Stimulated activated CD4-positive, alpha-beta T cell treated with anti-CD3 and anti-CD28 coated beads, TNF-alpha, amount 100 ng/mL, for 48 hours (primary cell): Measurements from ENCODE around the gene PRDM16.

Experiments
- DNase-seq, 3 donors: peaks; one replicate each; pipeline ENCODE4 v3.0.0-alpha.2; 2020; ENCODE audit warnings: low read depth in 3 of 3

PRDM16 gene

DNA sequence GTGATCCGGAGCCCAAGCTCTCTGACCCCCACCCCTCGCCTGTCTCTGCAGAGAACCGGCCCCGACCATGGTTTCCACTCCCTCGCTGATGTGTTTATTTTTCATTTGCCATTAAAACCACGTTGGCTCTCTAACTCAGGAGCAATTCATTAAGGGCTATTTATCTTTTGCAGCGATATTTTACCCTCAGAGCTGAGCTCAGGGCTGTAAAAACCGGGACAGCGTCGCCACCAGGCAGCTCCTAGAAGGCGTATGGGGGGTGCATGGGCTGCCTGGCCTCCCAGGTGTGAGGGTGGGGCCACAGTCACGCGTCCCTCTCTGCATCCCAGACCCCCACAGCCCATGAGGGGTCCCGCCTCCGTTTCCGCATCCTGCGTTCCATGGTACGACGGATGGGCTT lies 71.4 kb downstream of the PRDM16 start:
- DNase-seq = no peak

DNA sequence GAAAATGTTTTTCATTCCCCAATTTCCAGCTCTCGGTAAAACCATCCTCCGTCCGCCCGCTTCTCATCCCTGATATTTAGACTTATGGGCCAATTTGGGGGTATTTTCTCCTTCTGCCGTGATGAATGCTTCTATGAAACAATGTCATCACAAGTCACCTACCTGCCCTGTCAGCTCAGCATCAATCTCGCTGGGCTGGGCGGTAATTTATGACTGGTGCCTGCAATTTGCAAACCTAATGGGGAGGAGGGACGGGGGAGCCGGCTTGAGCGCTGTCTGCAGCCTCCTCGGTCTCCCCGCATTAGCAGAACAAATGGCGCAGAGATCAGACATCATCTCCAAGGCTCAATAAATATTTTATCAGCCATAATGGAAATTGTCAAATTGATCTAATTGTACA lies 72.1 kb downstream of the PRDM16 start:
- DNase-seq = no peak

DNA sequence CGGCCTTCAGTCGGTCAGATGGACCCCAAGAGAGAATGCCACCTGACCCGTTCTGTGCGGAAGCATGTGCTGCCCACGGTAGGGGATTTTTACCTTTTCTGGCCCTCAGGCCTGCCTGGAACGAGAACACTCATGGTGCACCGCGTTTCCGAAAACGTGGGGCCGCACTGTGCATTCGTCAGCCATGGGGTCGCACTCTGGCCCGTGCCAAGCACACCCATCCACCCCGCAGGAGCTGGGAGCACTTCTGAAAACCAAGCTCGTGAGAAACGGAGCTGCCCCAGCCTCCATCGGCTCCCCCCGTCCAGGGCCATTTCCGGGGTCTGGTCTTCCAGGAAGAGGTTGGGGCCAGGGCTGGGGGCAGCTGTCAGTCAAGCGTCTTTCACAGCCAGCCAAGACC lies 72.8 kb downstream of the PRDM16 start:
- no peak for DNase-seq

DNA sequence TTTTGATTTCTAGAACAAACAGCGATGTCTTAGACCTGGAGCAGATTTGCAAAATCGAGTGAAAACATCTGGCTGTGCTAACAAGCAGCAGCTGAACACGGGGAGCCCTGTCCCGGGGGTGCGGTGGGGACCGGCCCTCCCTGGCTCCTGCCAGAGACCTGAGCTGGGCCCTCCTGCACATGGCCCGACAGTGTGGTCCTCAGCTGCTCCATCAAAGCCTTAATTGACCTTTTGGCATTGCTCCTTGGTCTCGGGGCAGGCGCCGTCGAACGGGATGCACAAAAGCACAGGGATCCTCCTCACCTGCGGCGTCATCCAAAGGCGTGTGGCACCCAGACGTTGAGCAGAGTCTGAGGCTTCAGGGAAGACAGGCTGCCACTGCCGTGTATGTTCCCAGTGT lies 73.2 kb downstream of the PRDM16 start:
- DNase-seq = no peak

DNA sequence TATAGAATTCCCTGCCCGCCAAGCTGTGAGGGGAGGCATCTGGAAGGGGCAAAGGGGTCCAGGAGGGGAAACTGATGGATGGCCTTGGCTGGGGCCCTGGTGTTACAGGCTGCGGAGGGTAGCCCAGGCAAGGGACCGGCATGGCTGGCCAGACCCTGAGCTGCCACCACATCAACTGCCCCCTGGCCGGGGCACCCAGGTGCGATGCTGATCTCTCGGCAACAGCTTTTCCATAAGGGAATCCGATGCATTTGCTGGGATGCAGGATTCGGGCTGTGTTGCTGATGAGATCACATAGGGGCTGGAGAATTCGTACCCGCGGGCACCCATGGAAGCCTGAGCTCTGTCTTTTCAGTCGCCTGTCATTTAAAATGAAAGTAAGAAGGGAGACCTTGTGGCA lies 73.7 kb downstream of the PRDM16 start:
- no peak for DNase-seq

DNA sequence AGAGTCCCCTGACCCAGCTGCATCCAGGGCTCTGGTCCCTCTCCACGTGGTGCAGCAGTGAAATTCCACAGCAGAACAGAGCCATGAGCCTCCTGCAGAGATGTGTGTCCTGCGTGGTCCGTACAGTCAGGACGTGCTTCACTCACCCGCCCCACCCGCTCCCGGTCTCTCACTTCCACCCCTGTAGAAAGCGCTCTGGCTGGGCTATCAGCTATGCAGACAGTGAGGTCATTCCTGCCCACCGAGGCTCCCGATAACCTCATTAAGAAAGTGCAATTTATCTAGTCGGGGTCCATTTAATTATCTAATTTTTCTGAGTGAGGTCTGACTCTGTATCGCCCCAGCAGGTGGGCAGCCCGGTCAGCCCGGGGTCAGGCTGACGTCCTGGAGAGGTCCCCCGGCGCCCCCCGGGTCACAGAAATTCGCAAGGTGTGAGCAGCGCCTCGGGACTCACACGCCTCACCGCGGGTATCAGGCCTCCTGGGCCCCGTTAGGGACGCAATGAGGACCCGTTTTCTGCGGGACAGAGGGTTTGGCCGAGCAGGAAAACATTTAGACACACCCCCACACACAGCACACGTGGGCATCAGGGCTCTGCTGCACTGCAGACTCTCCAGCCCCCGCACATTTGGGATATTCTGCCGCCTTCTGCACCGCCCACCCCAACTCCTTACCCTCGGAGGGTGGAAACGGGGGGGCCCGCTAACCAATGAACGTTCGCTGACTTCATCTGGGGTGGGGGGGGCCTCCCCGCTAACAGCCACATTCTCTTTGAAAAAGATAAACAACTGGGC lies 76.7 kb downstream of the PRDM16 start:
- no peak for DNase-seq

DNA sequence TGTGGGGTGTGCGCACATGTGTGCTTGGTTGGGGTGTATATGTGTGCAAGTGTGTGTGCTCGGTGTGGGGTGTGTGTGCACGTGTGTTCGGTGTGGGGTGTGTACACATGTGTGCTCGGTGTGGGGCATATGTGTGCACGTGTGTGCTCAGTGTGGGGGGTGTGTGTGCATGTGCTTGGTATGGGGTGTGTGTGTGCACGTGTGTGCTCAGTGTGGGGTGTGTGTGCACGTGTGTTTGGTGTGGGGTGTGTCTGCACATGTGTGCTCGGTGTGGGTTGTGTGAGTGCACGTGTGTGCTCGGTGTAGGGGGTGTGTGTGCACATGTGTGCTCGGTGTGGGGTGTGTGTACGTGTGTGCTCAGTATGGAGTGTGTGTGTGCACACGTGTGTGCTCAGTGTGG lies 77.5 kb downstream of the PRDM16 start:
- no peak for DNase-seq

DNA sequence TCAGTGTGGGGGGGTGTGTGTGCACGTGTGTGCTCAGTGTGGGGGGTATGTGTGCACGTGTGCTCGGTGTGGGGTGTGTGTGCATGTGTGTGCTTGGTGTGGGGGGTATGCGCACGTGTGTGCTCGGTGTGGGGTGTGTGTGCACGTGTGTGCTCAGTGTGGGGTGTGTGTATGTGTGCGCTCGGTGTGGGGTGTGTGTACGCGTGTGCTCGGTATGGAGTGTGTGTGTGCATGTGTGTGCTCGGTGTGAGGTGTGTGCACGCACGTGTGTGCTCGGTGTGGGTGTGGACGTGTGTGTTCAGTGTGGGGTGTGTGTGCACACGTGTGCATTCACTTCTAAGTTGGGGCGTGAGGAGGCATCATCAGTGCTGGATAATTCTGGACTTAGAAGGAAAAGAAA lies 77.9 kb downstream of the PRDM16 start:
- no peak for DNase-seq

DNA sequence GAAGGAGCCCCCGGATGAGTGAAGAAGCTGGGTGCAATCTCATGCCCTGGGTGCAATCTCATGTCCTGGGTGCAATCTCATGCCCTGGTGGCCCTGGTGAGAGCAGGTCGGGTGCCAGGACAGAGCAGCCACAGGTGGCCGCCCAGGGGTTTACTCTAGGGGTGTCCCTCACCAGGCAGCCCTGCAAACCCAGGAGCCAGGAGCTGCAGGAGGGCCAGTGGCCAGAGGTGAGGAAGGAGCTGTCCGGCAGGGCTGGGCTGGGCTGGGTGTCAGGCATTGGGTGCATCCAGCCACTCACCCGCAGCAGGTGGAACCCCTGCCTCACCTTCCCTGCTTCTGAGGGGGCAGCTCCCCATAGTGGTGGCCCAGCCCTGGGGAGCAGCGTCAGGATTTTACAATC lies 79.2 kb downstream of the PRDM16 start:
- no peak for DNase-seq

DNA sequence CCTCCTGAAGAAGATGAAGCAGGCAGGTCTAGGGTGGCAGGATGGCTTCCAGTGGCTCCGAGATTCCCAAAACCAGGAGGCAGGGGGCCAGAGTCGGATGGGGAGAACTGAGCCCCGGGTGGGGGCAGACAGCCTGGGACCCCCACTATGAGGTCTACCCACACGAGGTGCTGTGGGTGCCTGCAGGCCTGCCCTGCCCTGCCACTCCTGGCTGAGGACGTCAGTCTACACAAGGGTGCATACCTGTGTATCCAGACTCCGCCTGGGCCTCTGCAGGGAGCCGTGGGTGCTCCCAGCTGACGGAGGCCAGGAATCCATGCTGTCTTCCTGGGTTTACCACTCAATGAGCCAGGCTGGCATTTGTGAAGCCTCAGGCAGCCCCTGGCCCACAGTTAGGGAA lies 80.3 kb downstream of the PRDM16 start:
- DNase-seq = no peak

DNA sequence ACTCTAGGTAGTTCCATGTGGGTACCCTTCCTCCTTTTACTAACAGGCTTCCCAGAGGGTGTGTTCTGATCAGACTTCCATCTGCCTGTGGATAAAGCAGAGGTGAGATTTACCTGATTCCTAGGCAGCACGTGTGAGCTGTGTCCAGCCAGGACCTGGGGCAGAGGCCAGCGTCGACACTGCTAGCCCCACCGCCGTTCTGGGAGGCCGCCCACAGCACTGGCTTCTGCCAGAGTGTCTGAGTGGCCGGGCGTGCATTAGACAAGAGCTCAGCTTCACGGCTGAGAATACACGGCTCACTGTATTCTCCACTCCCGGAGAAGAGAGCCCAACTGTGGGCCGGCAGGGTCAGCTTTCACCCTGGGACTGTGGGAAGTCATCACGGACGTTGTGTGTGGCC lies 82.5 kb downstream of the PRDM16 start:
- DNase-seq = no peak

DNA sequence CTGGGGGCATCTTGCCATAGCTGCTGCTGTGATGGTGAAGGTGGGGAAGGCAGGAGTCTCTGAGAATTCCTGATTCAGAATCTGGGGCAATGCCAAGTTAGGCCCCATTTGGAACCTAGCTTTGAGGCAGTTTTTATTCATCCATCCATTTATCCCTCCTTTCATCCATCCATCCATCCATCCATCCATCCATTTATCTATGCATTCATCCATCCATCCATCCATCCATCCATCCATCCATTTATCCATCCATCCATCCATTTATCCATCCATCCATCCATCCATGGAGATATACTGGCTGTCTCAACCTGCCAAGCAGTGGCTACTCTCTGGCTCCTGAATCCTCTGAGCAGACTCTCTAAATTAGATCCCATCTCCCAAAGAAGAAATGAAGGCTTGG lies 83.1 kb downstream of the PRDM16 start:
- no peak for DNase-seq

DNA sequence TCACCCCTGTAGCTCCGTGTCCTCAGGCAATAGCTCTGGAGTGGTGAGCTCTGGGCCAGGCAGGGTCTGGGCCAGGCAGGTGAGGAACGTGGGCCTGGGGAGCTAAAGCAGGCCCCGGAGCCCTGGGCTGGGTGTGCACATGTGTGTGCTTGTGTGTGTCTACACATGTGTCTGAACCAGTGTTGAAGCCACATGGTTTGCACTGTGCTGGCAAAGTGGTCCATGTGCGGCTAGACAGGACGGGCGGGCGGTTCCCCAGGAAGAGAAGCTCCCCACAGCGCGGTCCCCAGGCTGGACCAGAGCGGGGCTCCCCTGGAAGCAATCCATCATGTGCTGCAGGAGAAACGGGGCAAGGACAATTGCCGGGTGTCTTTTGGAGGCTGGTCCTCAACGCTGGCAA lies 84.2 kb downstream of the PRDM16 start:
- no peak for DNase-seq

DNA sequence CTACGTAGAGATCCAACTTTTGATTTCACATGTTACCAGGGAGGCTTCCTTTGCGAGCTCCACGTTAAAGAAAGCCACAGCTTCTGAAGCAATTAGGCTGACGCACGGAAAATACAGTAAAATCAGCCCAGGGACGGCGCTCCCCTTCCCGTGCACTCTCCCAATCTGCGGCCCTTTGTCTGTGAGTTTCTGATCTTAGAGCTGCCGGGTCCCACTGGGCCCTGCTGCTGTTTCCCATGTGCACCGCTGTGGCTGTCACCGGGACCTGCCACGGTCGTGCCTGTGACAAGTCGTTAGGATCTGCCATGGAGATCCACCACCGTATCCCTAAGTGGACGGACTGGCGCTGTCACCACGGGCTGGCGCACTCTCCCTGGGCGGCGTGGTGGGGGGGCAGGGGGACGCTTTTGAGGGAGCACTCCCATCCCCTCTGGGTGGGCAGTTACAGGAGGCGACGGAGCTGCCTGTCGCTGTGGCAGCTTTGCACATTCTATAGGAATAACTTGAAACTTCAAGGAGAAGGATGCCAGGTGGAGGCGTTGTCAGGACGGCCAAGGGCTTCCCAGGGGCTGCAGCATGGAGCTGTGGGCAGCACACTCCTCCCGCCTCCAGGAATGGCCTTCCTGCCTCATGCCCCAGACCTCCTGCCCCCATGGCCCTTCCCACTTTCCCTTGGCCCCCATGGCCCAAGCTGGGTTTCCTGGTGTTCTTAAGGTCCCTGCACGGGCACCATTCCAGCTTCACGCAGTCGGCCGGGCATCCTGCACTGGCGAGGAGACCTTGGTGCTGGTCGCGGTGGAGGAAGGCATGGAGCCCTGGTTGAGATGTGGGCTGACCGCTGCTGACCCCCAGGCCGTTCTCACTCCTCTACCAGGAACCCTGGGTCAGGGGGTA lies 85.1 kb downstream of the PRDM16 start:
- DNase-seq = no peak

DNA sequence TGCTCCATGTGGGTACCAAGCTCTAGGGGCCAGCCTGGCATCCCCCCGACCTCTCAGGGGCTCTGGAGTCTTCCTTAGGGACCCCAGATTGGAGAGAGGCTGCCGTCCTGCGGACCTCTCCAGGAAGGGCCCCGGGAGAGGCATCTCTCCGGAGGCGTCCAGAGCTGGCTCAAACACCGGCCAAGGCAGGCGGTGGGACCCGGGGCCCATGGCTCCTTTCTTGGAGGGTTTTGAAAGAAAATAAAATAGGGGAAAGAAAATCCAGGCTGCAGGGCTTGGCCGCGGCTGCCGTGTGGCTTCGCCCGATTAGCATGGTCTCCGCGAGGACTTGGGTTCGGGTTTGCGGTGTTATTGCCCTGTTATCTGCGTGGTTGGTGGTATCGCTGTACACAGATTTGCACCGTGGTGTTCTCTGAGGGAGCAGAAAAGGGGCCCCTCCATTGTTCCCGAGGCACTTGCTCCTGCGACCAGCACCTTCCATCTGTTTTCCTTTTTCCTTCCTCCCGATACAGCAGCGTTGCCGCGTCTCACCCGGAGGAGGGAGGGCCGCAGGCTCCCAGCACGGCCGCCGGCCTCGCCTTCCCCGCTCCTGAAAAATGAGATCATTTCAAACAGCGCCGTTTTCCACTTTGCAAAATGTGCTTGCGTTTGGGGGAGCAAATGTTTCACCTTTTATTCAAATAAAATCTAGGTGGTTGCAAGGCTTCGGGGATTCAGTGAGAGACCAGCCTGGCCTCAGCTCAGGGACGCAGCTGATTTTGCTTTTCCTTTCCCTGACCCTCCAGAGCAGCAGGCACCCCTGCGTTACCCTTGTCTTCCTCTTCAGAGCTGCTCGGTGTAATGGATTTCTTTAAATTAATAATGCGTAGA lies 86.3 kb downstream of the PRDM16 start:
- no peak for DNase-seq

DNA sequence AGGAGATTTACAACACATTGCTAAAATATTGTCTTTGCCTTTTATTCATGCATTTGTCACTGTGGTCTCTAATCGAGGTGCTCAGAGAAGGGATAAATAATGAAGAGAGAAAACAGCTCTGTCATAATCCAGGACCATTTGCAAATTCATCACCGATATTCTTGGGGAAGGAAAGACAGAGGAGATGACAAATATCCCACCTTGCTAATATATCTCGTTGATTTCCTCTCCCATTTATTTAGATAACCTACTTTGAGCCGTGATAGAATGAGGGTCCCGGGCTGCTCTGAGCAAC lies 86.9 kb downstream of the PRDM16 start:
- DNase-seq = no peak

DNA sequence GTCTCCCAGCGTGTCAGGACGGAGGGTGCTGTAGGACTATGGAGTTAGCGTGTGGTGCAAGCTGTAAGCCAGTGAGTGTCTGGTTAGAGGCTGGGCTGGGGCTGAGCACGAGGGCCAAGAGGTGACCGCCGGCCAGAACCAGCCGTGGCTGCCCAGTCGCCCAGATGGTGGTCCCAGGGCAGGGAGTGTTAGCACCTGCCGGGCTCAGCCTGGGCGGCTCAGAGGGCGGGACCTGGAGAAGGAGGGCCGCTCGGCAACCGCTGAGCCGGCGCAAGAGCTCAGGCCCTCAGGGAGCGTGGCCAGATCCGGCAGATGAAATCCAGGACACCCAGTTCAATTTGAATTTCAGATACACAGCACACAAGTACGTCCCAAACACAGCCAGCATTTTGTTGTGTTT lies 87.9 kb downstream of the PRDM16 start:
- no peak for DNase-seq

DNA sequence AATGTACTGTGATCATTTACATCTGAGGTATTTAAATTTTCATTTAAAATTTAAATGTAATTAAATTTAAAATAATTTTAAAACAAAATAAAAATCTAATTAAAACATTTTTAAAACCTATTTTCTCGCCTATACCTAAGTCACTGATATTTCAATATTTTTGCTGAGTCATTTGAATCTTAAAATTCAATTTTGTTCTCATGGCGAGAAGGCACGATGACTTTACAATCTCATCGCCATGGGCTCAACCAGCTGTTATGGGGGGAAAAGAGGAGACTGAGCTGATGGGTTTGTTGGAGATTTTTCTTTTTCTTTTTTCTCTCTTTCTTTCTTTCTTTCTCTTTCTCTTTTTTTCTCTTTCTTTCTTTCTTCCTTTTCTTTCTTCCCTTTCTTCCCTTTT lies 89.3 kb downstream of the PRDM16 start:
- no peak for DNase-seq

DNA sequence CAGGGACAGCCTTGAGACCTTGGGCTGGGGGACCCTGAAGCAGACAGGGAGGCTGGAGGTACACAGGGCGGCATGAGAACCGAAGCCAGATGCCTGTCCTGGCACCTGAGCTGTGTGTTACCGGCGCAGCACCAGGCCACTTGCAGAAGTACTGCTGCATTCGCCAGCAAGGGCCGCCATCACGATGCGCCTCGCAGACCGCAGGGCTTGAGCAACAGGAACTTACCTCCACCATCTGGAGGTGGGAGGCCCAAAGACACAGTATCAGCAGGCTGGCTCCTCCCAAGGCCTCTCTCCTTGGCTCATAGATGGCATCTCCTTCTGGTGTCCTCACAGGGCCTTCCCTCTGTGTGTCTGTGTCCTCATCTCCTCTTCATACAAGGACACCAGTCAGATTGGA lies 90.1 kb downstream of the PRDM16 start:
- DNase-seq = no peak

DNA sequence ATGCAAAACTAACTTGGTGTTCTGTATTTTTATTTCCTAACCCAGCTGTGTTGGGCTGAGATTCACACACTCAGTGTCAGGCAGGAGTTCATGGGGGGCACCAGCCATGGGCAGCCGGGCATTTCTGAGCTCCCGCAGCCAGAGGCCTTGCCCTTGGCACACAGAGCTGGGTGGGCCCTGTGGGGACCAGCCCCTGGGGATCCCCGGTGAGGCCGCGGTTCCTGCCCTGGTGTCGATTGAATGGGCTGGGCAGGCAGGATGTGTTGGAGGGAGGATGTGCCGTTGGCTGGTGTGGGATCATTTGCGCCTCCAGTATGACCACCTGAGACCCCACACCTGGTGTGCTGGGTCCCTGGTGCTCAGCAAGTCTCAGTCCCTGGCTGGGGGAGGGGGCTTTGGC lies 91.0 kb downstream of the PRDM16 start:
- no peak for DNase-seq

DNA sequence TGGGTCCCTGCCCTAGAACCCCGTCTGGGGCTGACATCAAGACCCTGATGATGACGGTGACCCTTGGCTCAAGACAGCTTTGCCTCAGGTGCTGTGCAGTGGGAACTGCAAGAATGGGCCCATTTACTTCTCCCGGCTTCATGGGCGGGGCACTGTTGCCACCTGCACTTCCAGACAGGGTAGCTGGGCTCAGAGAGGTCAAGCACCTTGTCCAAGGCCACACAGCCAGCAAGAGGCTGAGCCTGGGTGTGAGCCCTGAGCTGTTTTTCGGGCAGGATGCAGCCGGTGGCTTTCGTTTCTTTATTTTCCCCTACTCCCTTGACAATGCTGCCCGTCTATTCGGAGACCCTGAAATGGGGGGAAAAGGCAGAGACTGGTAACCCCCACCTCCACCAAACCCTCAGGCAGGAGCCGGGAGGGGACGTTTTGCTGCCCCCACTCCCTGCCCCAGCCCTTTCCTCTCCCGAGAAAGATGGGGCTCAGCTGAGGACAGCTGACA lies 91.7 kb downstream of the PRDM16 start:
- no peak for DNase-seq

DNA sequence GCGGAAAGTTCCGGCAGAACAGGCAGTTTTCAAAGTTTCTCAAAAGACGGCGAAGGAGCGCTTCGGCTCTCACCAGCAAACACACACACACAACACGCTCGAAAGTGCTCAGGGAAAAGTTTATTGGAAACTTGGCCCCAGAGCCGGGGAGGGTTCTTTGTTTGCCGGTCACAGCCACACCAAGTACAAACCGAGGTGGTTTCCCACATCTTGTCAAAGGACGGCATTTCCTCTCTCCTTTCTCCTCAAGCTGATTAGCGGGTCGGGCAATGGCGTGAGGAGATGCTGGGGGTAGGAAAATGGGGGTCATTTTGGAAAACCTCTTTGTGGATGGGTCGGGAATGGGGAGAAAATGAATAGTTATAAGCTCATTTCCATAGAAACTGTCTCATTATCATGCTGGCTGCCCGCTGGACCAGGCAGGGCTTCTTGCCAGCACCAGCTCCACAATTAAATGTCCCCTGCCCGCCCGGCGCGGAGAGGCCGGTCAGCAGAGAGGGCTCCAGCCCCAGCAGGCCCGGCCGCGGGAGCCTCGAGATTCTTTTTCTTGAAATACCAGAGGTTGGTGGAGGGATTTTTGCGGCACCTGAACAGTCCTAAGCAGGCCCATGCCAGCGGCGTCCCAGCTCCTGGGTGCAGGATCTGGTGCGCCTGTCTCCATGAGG lies 92.3 kb downstream of the PRDM16 start:
- DNase-seq = no peak
